Hepatocyte (in vitro differentiated cells): ENCODE data around the gene RPTOR. TPM values are rescaled to one million over a fixed set of nuclear protein-coding genes. Genes with fewer than 3 reads are reported as not detected.
A peak's percentile ranks its signal among the peaks of the same experiment; 100 is the strongest.

Experiments
- DNase-seq: peaks from one replicate; pipeline ENCODE4 v3.0.0-alpha.2; 2016; ENCODE audit warnings: low spot score
- H2AFZ ChIP-seq: fragments of 200-600 bp; sonication (generic); 2 replicates; pipeline ENCODE4 v1.6.0; 2016; ENCODE audit warnings: antibody characterized with exemption, mild to moderate bottlenecking
- H3K27ac ChIP-seq: fragments of 200-600 bp; sonication (generic); 2 replicates; pipeline ENCODE4 v1.5.1; 2016; ENCODE audit warnings: mild to moderate bottlenecking
- H3K27me3 ChIP-seq: fragments of 200-600 bp; sonication (generic); 2 replicates; pipeline ENCODE4 v1.6.1; 2016
- H3K36me3 ChIP-seq: fragments of 200-600 bp; sonication (generic); replicated peaks from 2 replicates; pipeline ENCODE4 v1.5.1; 2016; ENCODE audit warnings: low read depth; ENCODE audit not compliant: insufficient read depth
- H3K4me1 ChIP-seq: fragments of 200-600 bp; sonication (generic); 2 replicates; pipeline ENCODE4 v1.5.1; 2016; ENCODE audit warnings: mild to moderate bottlenecking, moderate library complexity; ENCODE audit not compliant: insufficient read depth
- H3K4me2 ChIP-seq: fragments of 200-600 bp; sonication (generic); 2 replicates; pipeline ENCODE4 v1.6.0; 2016
- H3K4me3 ChIP-seq: fragments of 200-600 bp; sonication (generic); 2 replicates; pipeline ENCODE4 v1.5.1; 2016; ENCODE audit warnings: mild to moderate bottlenecking
- H3K79me2 ChIP-seq: fragments of 200-600 bp; sonication (generic); 2 replicates; pipeline ENCODE4 v1.6.0; 2017; ENCODE audit warnings: mild to moderate bottlenecking
- H3K9me2 ChIP-seq: fragments of 200-600 bp; sonication (generic); replicated peaks from 2 replicates; pipeline ENCODE4 v1.6.0; 2017; ENCODE audit warnings: mild to moderate bottlenecking; ENCODE audit not compliant: insufficient read depth
- H3K9me3 ChIP-seq: fragments of 200-600 bp; sonication (generic); 2 replicates; pipeline ENCODE4 v1.5.1; 2016; ENCODE audit warnings: low read depth, mild to moderate bottlenecking
- H4K20me1 ChIP-seq: fragments of 200-600 bp; sonication (generic); 2 replicates; pipeline ENCODE4 v1.6.0; 2016; ENCODE audit warnings: mild to moderate bottlenecking; ENCODE audit not compliant: insufficient read depth, poor library complexity, severe bottlenecking
- EZH2 ChIP-seq: fragments of 200-600 bp; sonication (generic); IDR thresholded peaks from 2 replicates; pipeline ENCODE4 v1.6.1; 2016; ENCODE audit warnings: antibody characterized with exemption, mild to moderate bottlenecking, borderline replicate concordance
- EZH2phosphoT487 ChIP-seq: fragments of 200-600 bp; sonication (generic); IDR thresholded peaks from one replicate; pipeline ENCODE4 v1.6.1; 2018; ENCODE audit warnings: antibody characterized with exemption, mild to moderate bottlenecking, low read depth, moderate library complexity; ENCODE audit not compliant: unreplicated experiment, severe bottlenecking
- WGBS: methylation state at CpG from one replicate; pipeline ENCODE4 v1.1.6; 2016; ENCODE audit warnings: low lambda C conversion rate; ENCODE audit errors: missing lambda C conversion rate; 5-methylcytosine and 5-hydroxymethylcytosine counted together
- polyA plus RNA-seq: library from polyadenylated mRNA; unstranded; fragments of >200 nt; fragmentation: Nextera tagmentation; extraction: Ambion mirVana; gene quantifications from 2 replicates; pipeline ENCODE4 v1.2.1, GENCODE V29; 2016
- total RNA-seq: library from RNA; depleted of rRNA; stranded (reverse); fragments of >200 nt; gene quantifications from 2 replicates; pipeline ENCODE4 v1.2.3, GENCODE V29; 2014
- TF ChIP-seq, protein P1 (sequence below): fragments of 200-600 bp; sonication (generic); IDR thresholded peaks from 2 replicates; pipeline ENCODE4 v1.5.1; 2016; ENCODE audit warnings: antibody characterized with exemption, mild to moderate bottlenecking; ENCODE audit not compliant: poor library complexity

The RPTOR gene
- total and polyA plus RNA-seq, 2 experiments from 2014 or later, result 14.1 to 20.6 TPM

DNA sequence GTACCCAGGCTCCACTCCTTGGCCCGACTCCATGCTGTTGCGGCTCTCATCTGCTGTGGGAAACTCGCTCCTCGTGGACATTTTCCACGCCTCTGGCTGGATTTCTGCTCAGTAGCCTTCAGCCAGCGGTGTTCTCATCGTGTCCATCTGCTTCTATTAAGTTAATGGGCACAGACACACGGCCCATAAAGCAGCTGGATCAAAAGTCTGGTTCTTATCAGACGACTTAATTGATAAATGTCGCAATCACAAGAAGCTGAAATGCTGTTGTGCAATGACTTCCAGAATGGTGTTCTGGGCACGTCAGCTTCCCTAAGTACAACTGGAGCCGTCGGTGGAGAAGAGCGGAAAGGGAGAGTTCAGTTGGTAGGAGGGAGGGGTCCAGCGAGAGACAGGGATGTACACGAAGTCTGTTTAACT is 235.3 kb downstream of the RPTOR start:
- no peaks in the 10 kb centered on the region for H3K27me3 ChIP-seq
- no peak overlapping the region for H2AFZ ChIP-seq
- peaks cover 19% of the 10 kb centered on the region for H3K4me1 ChIP-seq
- no peaks in the 10 kb centered on the region for H3K9me3 ChIP-seq
- H3K4me3 ChIP-seq, result no peak overlapping the region
- H3K36me3 ChIP-seq, result no peaks in the 10 kb centered on the region
- H3K9me2 ChIP-seq, result no peaks in the 10 kb centered on the region
- H3K4me2 ChIP-seq, result peak overlapping the region; percentile 49
- TF ChIP-seq, protein P1, sequence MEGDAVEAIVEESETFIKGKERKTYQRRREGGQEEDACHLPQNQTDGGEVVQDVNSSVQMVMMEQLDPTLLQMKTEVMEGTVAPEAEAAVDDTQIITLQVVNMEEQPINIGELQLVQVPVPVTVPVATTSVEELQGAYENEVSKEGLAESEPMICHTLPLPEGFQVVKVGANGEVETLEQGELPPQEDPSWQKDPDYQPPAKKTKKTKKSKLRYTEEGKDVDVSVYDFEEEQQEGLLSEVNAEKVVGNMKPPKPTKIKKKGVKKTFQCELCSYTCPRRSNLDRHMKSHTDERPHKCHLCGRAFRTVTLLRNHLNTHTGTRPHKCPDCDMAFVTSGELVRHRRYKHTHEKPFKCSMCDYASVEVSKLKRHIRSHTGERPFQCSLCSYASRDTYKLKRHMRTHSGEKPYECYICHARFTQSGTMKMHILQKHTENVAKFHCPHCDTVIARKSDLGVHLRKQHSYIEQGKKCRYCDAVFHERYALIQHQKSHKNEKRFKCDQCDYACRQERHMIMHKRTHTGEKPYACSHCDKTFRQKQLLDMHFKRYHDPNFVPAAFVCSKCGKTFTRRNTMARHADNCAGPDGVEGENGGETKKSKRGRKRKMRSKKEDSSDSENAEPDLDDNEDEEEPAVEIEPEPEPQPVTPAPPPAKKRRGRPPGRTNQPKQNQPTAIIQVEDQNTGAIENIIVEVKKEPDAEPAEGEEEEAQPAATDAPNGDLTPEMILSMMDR, result no peak
- TF ChIP-seq EZH2phosphoT487, result no peak
- no peak for TF ChIP-seq EZH2
- no peaks in the 10 kb centered on the region for H3K79me2 ChIP-seq
- DNase-seq, result no peak
- peak overlapping the region; percentile 80 for H3K27ac ChIP-seq
- H4K20me1 ChIP-seq, result no peaks in the 10 kb centered on the region
- WGBS, result 38% methylated on average over 16 of the region's 16 CpGs

DNA sequence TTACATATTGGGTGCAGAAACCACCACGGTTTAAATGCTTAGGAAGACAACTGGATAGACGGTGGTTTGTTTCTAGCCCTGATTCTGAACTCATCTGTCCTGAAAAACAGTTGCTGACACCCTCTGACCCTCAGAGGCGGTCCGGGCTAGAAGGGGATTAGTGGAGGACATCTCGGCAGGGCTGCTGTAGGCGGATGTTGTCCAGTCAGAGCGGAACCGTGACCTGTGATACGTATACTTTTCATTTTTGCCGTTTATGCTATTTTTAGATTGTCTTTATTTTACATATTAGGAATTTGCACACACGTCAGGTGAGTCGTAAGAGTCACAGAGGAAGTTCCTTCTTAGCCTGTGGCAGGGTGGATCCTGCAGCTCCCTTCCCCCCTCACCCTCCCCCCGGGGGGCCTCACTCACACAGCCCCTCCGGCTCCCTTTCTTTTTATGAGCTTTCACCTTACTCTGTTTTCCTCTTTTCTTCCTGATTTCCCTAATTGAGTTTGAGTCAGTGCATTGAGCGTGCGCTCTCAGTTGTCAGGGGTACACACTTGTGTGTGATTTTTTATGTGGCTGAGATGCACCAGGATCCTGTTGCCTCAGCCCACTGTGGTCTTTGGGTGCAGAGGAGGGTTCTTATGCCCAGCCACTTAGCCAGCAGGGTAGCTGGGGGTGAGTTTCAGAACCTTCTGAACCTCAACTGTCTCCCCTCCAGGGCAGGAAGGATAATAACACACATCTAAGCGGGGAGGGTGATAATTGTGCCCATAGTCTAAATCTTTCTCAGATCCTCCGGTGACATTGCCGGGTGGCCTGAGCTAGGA is 236.0 kb downstream of the RPTOR start:
- H3K36me3 ChIP-seq, result no peaks in the 10 kb centered on the region
- no peaks in the 10 kb centered on the region for H3K79me2 ChIP-seq
- peak overlapping the region; percentile 49 for H3K4me2 ChIP-seq
- DNase-seq, result peak; percentile 61
- no peaks in the 10 kb centered on the region for H4K20me1 ChIP-seq
- H3K9me2 ChIP-seq, result no peaks in the 10 kb centered on the region
- H3K9me3 ChIP-seq, result no peaks in the 10 kb centered on the region
- TF ChIP-seq, protein P1, result no peak
- TF ChIP-seq EZH2 (no peak), EZH2phosphoT487 (no peak)
- 51% methylated on average over 19 of the region's 19 CpGs for WGBS
- H3K4me3 ChIP-seq, result no peak overlapping the region
- H2AFZ ChIP-seq, result no peak overlapping the region
- H3K4me1 ChIP-seq, result peaks cover 19% of the 10 kb centered on the region
- H3K27ac ChIP-seq, result peak overlapping the region; percentile 80
- H3K27me3 ChIP-seq, result no peaks in the 10 kb centered on the region

DNA sequence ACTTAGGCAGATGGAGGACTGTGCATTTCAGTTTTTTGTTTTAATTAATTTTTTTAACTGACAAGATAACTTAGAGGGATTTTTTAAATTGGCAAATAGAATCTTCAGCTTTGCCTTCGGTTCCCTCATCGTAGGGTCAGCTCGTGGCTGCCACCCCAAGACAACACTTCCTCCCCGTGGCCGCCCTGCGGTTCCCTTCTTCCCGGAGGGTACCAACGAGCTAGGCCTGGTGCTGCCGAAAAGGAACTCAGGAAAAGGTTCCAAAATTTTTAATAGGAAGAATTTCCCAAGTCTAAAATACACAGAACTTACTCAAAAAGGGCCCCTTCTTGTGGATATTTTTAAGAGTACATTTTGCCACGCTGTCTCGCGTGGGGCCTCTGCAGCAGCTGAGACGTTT is 236.6 kb downstream of the RPTOR start:
- H4K20me1 ChIP-seq, result no peaks in the 10 kb centered on the region
- H3K27ac ChIP-seq, result peak overlapping the region; percentile 80
- H2AFZ ChIP-seq, result no peak overlapping the region
- peaks cover 19% of the 10 kb centered on the region for H3K4me1 ChIP-seq
- TF ChIP-seq, protein P1, result no peak
- TF ChIP-seq EZH2 (no peak), EZH2phosphoT487 (no peak)
- no peaks in the 10 kb centered on the region for H3K9me3 ChIP-seq
- no peak for DNase-seq
- no peaks in the 10 kb centered on the region for H3K36me3 ChIP-seq
- WGBS, result 90% methylated on average over 13 of the region's 13 CpGs
- H3K79me2 ChIP-seq, result no peaks in the 10 kb centered on the region
- no peaks in the 10 kb centered on the region for H3K27me3 ChIP-seq
- no peaks in the 10 kb centered on the region for H3K9me2 ChIP-seq
- H3K4me3 ChIP-seq, result no peak overlapping the region
- no peak overlapping the region for H3K4me2 ChIP-seq
